HepG2 (cell line): ENCODE data around the gene EXOC3L4. TPM values are rescaled to one million over a fixed set of nuclear protein-coding genes. Genes with fewer than 3 reads are reported as not detected.
A peak's percentile ranks its signal among the peaks of the same experiment; 100 is the strongest.

Source experiments
- AGO1 ChIP-seq: fragments of 200-400 bp; formaldehyde crosslinking; IDR thresholded peaks from 2 replicates; pipeline ENCODE4 v1.6.1; 2017; ENCODE audit warnings: mild to moderate bottlenecking, low read depth, low read length, moderate library complexity; ENCODE audit not compliant: poor library complexity, severe bottlenecking
- CSRNP1 ChIP-seq: sonication (generic); formaldehyde crosslinking; IDR thresholded peaks from 2 replicates; pipeline ENCODE4 v1.8.1; 2023; ENCODE audit warnings: mild to moderate bottlenecking, missing genetic modification reagents
- IKZF1 ChIP-seq: fragments of 450-650 bp; IDR thresholded peaks from 2 replicates; pipeline ENCODE4 v1.7.1; 2016
- MLX ChIP-seq: IDR thresholded peaks from 2 replicates; pipeline ENCODE4 v1.6.1; 2016
- MYNN ChIP-seq: sonication (generic); formaldehyde crosslinking; IDR thresholded peaks from 2 replicates; pipeline ENCODE4 v1.4.0; 2020; ENCODE audit warnings: mild to moderate bottlenecking, low read depth, missing genetic modification reagents
- NFE2L2 ChIP-seq: fragments of 150-350 bp; IDR thresholded peaks from 2 replicates; pipeline ENCODE4 v1.6.1; 2014; ENCODE audit warnings: low read length
- NKX3-1 ChIP-seq: sonication (generic); formaldehyde crosslinking; IDR thresholded peaks from 2 replicates; pipeline ENCODE4 v1.5.0; 2020; ENCODE audit warnings: missing genetic modification reagents
- PAF1 ChIP-seq: IDR thresholded peaks from 2 replicates; pipeline ENCODE4 v1.6.1; 2016; ENCODE audit warnings: missing genetic modification reagents, missing compliant biosample characterization
- SRSF4 ChIP-seq: fragments of 200-400 bp; formaldehyde crosslinking; IDR thresholded peaks from one replicate; pipeline ENCODE4 v1.6.1; 2018; ENCODE audit warnings: mild to moderate bottlenecking, low read depth, low read length, moderate library complexity; ENCODE audit not compliant: poor library complexity, severe bottlenecking
- SSRP1 ChIP-seq: IDR thresholded peaks from 2 replicates; pipeline ENCODE4 v1.6.1; 2016; ENCODE audit warnings: control low read depth
- ZBTB7A ChIP-seq: sonication (generic); formaldehyde crosslinking; IDR thresholded peaks from 2 replicates; pipeline ENCODE4 v1.8.0; 2022; ENCODE audit warnings: mild to moderate bottlenecking, missing genetic modification reagents
- ZNF124 ChIP-seq: sonication (generic); formaldehyde crosslinking; IDR thresholded peaks from 2 replicates; pipeline ENCODE4 v1.4.0; 2020; ENCODE audit warnings: missing genetic modification reagents
- ZNF253 ChIP-seq: sonication (generic); formaldehyde crosslinking; IDR thresholded peaks from 2 replicates; pipeline ENCODE4 v1.8.0; 2022; ENCODE audit warnings: mild to moderate bottlenecking, missing genetic modification reagents, borderline replicate concordance
- ZNF367 ChIP-seq: sonication (generic); formaldehyde crosslinking; IDR thresholded peaks from 2 replicates; pipeline ENCODE4 v1.4.0; 2020; ENCODE audit warnings: missing genetic modification reagents, borderline replicate concordance
- ZNF530 ChIP-seq: sonication (generic); formaldehyde crosslinking; IDR thresholded peaks from 2 replicates; pipeline ENCODE4 v1.5.0; 2020; ENCODE audit warnings: low read depth, mild to moderate bottlenecking, missing genetic modification reagents
- ZNF607 ChIP-seq: sonication (generic); formaldehyde crosslinking; IDR thresholded peaks from 2 replicates; pipeline ENCODE4 v1.5.1; 2020; ENCODE audit warnings: missing genetic modification reagents, mild to moderate bottlenecking, borderline replicate concordance
- ZNF644 ChIP-seq: IDR thresholded peaks from 2 replicates; pipeline ENCODE4 v1.6.1; 2016; ENCODE audit warnings: low read depth
- ZNF652 ChIP-seq: IDR thresholded peaks from 2 replicates; pipeline ENCODE4 v1.6.1; 2016; ENCODE audit warnings: low read depth, borderline replicate concordance
- ZNF740 ChIP-seq: sonication (generic); formaldehyde crosslinking; IDR thresholded peaks from 2 replicates; pipeline ENCODE4 v1.4.0; 2020; ENCODE audit warnings: missing genetic modification reagents
- ZNF768 ChIP-seq: sonication (generic); formaldehyde crosslinking; IDR thresholded peaks from 2 replicates; pipeline ENCODE4 v1.4.0; 2020; ENCODE audit warnings: missing genetic modification reagents
- polyA plus RNA-seq, 8 experiments: library from polyadenylated mRNA; depleted of rRNA in 3 of 8; stranded (reverse) in 7 of 8; unstranded in 1 of 8; fragments of >200 nt; fragmentation: Illumina TruSeq in 4 of 8; extraction: Trizol in 4 of 8; gene quantifications; 2 replicates each; pipeline versions ENCODE4 v1.2.1 to v1.2.3, GENCODE V29; 2011 to 2016; ENCODE audit warnings: low read depth in 4 of 8, missing spikeins in 1 of 8, mixed read lengths in 1 of 8; ENCODE audit not compliant: insufficient read depth in 1 of 8
- total RNA-seq, 5 experiments: library from RNA; depleted of rRNA; stranded (reverse); fragments of >200 nt; fragmentation: Illumina TruSeq; extraction: Trizol; gene quantifications; 2 replicates each; pipeline ENCODE4 v1.2.3, GENCODE V29; 2016; ENCODE audit warnings: low read depth in 1 of 5
- TF ChIP-seq, protein P1 (sequence below): sonication (generic); formaldehyde crosslinking; IDR thresholded peaks from 2 replicates; pipeline ENCODE4 v1.5.1; 2020; ENCODE audit warnings: missing genetic modification reagents, mild to moderate bottlenecking, borderline replicate concordance
- TF ChIP-seq, protein P2 (sequence below): sonication (generic); formaldehyde crosslinking; IDR thresholded peaks from 2 replicates; pipeline ENCODE4 v1.5.0; 2020; ENCODE audit warnings: mild to moderate bottlenecking, missing genetic modification reagents, borderline replicate concordance

EXOC3L4 gene
- total and polyA plus RNA-seq, 2 of the 13 experiments (the other 11 are each of a cell fraction or from before 2014, with no cell fraction given): 11.8 to 27.0 TPM

GRCh38 chr14:103095210-103095778, 769 bp downstream of the EXOC3L4 start (continued):
- TF ChIP-seq, protein P1, sequence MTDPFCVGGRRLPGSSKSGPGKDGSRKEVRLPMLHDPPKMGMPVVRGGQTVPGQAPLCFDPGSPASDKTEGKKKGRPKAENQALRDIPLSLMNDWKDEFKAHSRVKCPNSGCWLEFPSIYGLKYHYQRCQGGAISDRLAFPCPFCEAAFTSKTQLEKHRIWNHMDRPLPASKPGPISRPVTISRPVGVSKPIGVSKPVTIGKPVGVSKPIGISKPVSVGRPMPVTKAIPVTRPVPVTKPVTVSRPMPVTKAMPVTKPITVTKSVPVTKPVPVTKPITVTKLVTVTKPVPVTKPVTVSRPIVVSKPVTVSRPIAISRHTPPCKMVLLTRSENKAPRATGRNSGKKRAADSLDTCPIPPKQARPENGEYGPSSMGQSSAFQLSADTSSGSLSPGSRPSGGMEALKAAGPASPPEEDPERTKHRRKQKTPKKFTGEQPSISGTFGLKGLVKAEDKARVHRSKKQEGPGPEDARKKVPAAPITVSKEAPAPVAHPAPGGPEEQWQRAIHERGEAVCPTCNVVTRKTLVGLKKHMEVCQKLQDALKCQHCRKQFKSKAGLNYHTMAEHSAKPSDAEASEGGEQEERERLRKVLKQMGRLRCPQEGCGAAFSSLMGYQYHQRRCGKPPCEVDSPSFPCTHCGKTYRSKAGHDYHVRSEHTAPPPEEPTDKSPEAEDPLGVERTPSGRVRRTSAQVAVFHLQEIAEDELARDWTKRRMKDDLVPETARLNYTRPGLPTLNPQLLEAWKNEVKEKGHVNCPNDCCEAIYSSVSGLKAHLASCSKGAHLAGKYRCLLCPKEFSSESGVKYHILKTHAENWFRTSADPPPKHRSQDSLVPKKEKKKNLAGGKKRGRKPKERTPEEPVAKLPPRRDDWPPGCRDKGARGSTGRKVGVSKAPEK (CRISPR knock-in tag): no peak
- TF ChIP-seq ZNF367 (CRISPR knock-in tag): no peak
- TF ChIP-seq ZNF253 (CRISPR knock-in tag): no peak
- no peak for TF ChIP-seq NFE2L2
- 0 out of 2 replicates have a peak, but pooled peaks have one; percentile 15 for TF ChIP-seq ZNF607 (CRISPR knock-in tag)
- 0 out of 2 replicates have a peak, but pooled peaks have one; percentile 34 for TF ChIP-seq ZBTB7A
- no peak for TF ChIP-seq ZNF124 (CRISPR knock-in tag)
- TF ChIP-seq ZNF740 (CRISPR knock-in tag): no peak
- TF ChIP-seq ZNF530 (CRISPR knock-in tag): no peak
- no peak for TF ChIP-seq ZNF768
- TF ChIP-seq PAF1: no peak
- no peak for TF ChIP-seq ZNF652 (CRISPR knock-in tag)
- TF ChIP-seq, protein P2, sequence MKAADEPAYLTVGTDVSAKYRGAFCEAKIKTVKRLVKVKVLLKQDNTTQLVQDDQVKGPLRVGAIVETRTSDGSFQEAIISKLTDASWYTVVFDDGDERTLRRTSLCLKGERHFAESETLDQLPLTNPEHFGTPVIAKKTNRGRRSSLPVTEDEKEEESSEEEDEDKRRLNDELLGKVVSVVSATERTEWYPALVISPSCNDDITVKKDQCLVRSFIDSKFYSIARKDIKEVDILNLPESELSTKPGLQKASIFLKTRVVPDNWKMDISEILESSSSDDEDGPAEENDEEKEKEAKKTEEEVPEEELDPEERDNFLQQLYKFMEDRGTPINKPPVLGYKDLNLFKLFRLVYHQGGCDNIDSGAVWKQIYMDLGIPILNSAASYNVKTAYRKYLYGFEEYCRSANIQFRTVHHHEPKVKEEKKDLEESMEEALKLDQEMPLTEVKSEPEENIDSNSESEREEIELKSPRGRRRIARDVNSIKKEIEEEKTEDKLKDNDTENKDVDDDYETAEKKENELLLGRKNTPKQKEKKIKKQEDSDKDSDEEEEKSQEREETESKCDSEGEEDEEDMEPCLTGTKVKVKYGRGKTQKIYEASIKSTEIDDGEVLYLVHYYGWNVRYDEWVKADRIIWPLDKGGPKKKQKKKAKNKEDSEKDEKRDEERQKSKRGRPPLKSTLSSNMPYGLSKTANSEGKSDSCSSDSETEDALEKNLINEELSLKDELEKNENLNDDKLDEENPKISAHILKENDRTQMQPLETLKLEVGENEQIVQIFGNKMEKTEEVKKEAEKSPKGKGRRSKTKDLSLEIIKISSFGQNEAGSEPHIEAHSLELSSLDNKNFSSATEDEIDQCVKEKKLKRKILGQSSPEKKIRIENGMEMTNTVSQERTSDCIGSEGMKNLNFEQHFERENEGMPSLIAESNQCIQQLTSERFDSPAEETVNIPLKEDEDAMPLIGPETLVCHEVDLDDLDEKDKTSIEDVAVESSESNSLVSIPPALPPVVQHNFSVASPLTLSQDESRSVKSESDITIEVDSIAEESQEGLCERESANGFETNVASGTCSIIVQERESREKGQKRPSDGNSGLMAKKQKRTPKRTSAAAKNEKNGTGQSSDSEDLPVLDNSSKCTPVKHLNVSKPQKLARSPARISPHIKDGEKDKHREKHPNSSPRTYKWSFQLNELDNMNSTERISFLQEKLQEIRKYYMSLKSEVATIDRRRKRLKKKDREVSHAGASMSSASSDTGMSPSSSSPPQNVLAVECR (CRISPR knock-in tag): 0 out of 2 replicates have a peak, but pooled peaks have one; percentile 9
- TF ChIP-seq AGO1: no peak
- no peak for TF ChIP-seq ZNF644 (CRISPR knock-in tag)
- no peak for TF ChIP-seq SRSF4
- TF ChIP-seq SSRP1 (CRISPR knock-in tag): no peak
- TF ChIP-seq IKZF1: no peak
- no peak for TF ChIP-seq CSRNP1 (CRISPR knock-in tag)
- TF ChIP-seq NKX3-1 (CRISPR knock-in tag): no peak
- no peak for TF ChIP-seq MLX (CRISPR knock-in tag)
- TF ChIP-seq MYNN: no peak
